22Rv1 (cell line): ENCODE data around the gene ENTPD7.

Experiments
- ZFX ChIP-seq: fragments of 450-650 bp; IDR thresholded peaks from 2 replicates; pipeline ENCODE4 v1.6.1; 2017; ENCODE audit warnings: antibody characterized with exemption, borderline replicate concordance
- TF ChIP-seq, protein P1 (sequence below): fragments of 450-650 bp; IDR thresholded peaks from 2 replicates; pipeline ENCODE4 v1.5.1; 2017; ENCODE audit warnings: mild to moderate bottlenecking

- TF ChIP-seq, protein P1, sequence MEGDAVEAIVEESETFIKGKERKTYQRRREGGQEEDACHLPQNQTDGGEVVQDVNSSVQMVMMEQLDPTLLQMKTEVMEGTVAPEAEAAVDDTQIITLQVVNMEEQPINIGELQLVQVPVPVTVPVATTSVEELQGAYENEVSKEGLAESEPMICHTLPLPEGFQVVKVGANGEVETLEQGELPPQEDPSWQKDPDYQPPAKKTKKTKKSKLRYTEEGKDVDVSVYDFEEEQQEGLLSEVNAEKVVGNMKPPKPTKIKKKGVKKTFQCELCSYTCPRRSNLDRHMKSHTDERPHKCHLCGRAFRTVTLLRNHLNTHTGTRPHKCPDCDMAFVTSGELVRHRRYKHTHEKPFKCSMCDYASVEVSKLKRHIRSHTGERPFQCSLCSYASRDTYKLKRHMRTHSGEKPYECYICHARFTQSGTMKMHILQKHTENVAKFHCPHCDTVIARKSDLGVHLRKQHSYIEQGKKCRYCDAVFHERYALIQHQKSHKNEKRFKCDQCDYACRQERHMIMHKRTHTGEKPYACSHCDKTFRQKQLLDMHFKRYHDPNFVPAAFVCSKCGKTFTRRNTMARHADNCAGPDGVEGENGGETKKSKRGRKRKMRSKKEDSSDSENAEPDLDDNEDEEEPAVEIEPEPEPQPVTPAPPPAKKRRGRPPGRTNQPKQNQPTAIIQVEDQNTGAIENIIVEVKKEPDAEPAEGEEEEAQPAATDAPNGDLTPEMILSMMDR = no peak
- no peak for TF ChIP-seq ZFX
These were observed 14.2 kb downstream of the ENTPD7 start for GRCh38 chr10:99673492-99673891.
